ENCODE results near the gene TMC3. TPM values are rescaled to one million over a fixed set of nuclear protein-coding genes. Genes with fewer than 3 reads are reported as not detected.

Gene TMC3
- total and polyA plus RNA-seq, 2 of the 13 experiments (the other 11 are each of a cell fraction or from before 2014, with no cell fraction given): not detected

DNA sequence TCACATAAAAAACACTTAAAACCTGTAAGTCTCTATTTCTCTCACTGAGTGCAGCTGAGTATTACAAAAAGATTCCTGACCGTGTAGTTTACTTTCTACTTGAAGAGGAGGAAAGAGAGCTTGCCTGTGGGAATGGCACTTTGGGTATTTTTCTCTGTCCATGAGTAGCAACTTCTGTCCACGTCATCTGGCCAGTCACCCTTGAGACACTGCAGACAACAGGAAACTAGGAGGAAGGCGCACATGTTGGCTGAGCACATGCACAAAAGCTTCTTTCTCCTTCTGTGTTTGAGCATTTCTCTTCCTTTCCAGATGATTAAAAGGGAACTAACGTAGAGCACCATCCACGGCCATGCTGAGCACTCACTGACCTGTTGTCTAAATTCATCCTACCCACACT, 69.8 kb downstream of the TMC3 start:
- ChIA-PET CTCF (ENCODE audit: low intra/inter-chr PET ratio, low total read pairs) (no interaction called here), POLR2A (no interaction called here)
- no TSS peak for BruUV-seq (replicated peaks)
- Histone ChIP-seq H3K27me3 (ENCODE audit: control insufficient read depth in 1 of 2, insufficient read depth in 2 of 2, low read length in 2 of 2) (peaks cover 0 to 20% of the 10 kb centered on the region in 2 experiments; a peak in 1 of 5 replicates), H3K4me2 (ENCODE audit: low read depth, low read length) (no peak overlapping the region), H3K9me3 (ENCODE audit: low read length) (no peaks in the 10 kb centered on the region), H4K20me1 (ENCODE audit: insufficient read depth, low read length) (no peaks in the 10 kb centered on the region), H2AFZ (ENCODE audit: low read length) (no peak overlapping the region), H3K79me2 (ENCODE audit: insufficient read depth, low read length) (no peaks in the 10 kb centered on the region), H3K9ac (ENCODE audit: insufficient read depth, low read depth, low read length) (no peak overlapping the region), H3K4me3 (replicated peaks in 1 of 3; ENCODE audit: insufficient read depth in 1 of 3, low read depth in 2 of 3, low read length in 3 of 3) (no peak overlapping the region), H3K27ac (ENCODE audit: extremely low read length, insufficient read depth, low read length) (no peak overlapping the region), H3K36me3 (replicated peaks in 1 of 2; ENCODE audit: control insufficient read depth in 1 of 2, insufficient read depth in 2 of 2, low read length in 2 of 2) (no peaks in the 10 kb centered on the region), H3K4me1 (ENCODE audit: insufficient read depth, low read length) (no peaks in the 10 kb centered on the region)
- ATAC-seq: no peak
- no peak for DNase-seq (ENCODE audit: low spot score)
- TF ChIP-seq NRL (CRISPR knock-in tag; IDR thresholded peaks at IDR 0.05; ENCODE audit: borderline replicate concordance) (no peak), ETV6 (CRISPR knock-in tag; conservative IDR thresholded peaks at IDR 0.05) (no peak), MZF1 (CRISPR knock-in tag; IDR thresholded peaks at IDR 0.05; ENCODE audit: borderline replicate concordance) (no peak), CENPX (CRISPR knock-in tag; IDR thresholded peaks at IDR 0.05) (no peak), MTF2 (CRISPR knock-in tag; IDR thresholded peaks at IDR 0.05; ENCODE audit: borderline replicate concordance) (no peak), MTA1 (CRISPR knock-in tag; IDR thresholded peaks at IDR 0.05; ENCODE audit: borderline replicate concordance) (no peak), ZNF264 (CRISPR knock-in tag; IDR thresholded peaks at IDR 0.05) (no peak), ZNF652 (CRISPR knock-in tag; IDR thresholded peaks at IDR 0.05; ENCODE audit: borderline replicate concordance, low read depth) (no peak)
- TF ChIP-seq, protein P1, sequence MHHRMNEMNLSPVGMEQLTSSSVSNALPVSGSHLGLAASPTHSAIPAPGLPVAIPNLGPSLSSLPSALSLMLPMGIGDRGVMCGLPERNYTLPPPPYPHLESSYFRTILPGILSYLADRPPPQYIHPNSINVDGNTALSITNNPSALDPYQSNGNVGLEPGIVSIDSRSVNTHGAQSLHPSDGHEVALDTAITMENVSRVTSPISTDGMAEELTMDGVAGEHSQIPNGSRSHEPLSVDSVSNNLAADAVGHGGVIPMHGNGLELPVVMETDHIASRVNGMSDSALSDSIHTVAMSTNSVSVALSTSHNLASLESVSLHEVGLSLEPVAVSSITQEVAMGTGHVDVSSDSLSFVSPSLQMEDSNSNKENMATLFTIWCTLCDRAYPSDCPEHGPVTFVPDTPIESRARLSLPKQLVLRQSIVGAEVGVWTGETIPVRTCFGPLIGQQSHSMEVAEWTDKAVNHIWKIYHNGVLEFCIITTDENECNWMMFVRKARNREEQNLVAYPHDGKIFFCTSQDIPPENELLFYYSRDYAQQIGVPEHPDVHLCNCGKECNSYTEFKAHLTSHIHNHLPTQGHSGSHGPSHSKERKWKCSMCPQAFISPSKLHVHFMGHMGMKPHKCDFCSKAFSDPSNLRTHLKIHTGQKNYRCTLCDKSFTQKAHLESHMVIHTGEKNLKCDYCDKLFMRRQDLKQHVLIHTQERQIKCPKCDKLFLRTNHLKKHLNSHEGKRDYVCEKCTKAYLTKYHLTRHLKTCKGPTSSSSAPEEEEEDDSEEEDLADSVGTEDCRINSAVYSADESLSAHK (CRISPR knock-in tag; IDR thresholded peaks at IDR 0.05; ENCODE audit: borderline replicate concordance): no peak
- in situ Hi-C loops (cut with HindIII; ENCODE audit: extremely low pct_ligation_motif_present, low pct_unique_long_range_greater_than_20kb): no loop called here
- FAIRE-seq: no peak
- intact Hi-C loops (cut with micrococcal nuclease; ENCODE audit: unreplicated experiment): no loop called here
- 17% methylated on average over 5 of the region's 5 CpGs for WGBS (ENCODE audit: low lambda C conversion rate)

Measured in HepG2 (cell line).